ENCODE data around the gene FBN1.

FBN1 gene

GRCh38 chr15:48385031-48385830 lies 260.3 kb downstream of the FBN1 start:
- TF ChIP-seq ZBTB7A (IDR thresholded peaks at IDR 0.05; ENCODE audit: low read depth) = no peak
- TF ChIP-seq YY1 (IDR thresholded peaks at IDR 0.05; ENCODE audit: low read depth) = no peak
- peak; percentile 37; the same call in 1 of the 2 replicates for TF ChIP-seq TEAD4 (IDR thresholded peaks at IDR 0.05)
- TF ChIP-seq EGR1 (IDR thresholded peaks at IDR 0.05) = no peak

GRCh38 chr15:48384616-48385015 lies 260.9 kb downstream of the FBN1 start:
- no peak for TF ChIP-seq REST (IDR thresholded peaks at IDR 0.05; ENCODE audit: low read depth)
- no peak for TF ChIP-seq FOXM1 (IDR thresholded peaks at IDR 0.05; ENCODE audit: borderline replicate concordance, low read depth)
- no peak for TF ChIP-seq CREB1 (IDR thresholded peaks at IDR 0.05; ENCODE audit: low read depth)
- no peak for TF ChIP-seq EP300 (IDR thresholded peaks at IDR 0.05; ENCODE audit: borderline replicate concordance)
- no peak for TF ChIP-seq MAX (IDR thresholded peaks at IDR 0.05)
- no peak for TF ChIP-seq TCF12 (IDR thresholded peaks at IDR 0.05; ENCODE audit: low read depth)
- no peak for TF ChIP-seq USF1 (IDR thresholded peaks at IDR 0.05)
- TF ChIP-seq ZBTB7A (IDR thresholded peaks at IDR 0.05; ENCODE audit: low read depth) = no peak
- TF ChIP-seq NFIC (IDR thresholded peaks at IDR 0.05) = no peak
- TF ChIP-seq EGR1 (IDR thresholded peaks at IDR 0.05) = no peak
- TF ChIP-seq TEAD4 (IDR thresholded peaks at IDR 0.05) = no peak
- TF ChIP-seq YY1 (IDR thresholded peaks at IDR 0.05; ENCODE audit: low read depth) = no peak

- TF ChIP-seq YY1 (IDR thresholded peaks at IDR 0.05; ENCODE audit: low read depth) (no peak), TEAD4 (IDR thresholded peaks at IDR 0.05) (no peak), TAF1 (IDR thresholded peaks at IDR 0.05; ENCODE audit: low read depth) (no peak), CEBPB (IDR thresholded peaks at IDR 0.05) (no peak), FOXM1 (IDR thresholded peaks at IDR 0.05; ENCODE audit: borderline replicate concordance, low read depth) (no peak), EGR1 (IDR thresholded peaks at IDR 0.05) (no peak), TCF12 (IDR thresholded peaks at IDR 0.05; ENCODE audit: low read depth) (no peak), CREB1 (IDR thresholded peaks at IDR 0.05; ENCODE audit: low read depth) (no peak), RAD21 (IDR thresholded peaks at IDR 0.05; ENCODE audit: low read depth) (no peak), REST (IDR thresholded peaks at IDR 0.05; ENCODE audit: low read depth) (no peak), EP300 (IDR thresholded peaks at IDR 0.05; ENCODE audit: borderline replicate concordance) (no peak), USF1 (IDR thresholded peaks at IDR 0.05) (no peak), ZBTB7A (IDR thresholded peaks at IDR 0.05; ENCODE audit: low read depth) (no peak), NFIC (IDR thresholded peaks at IDR 0.05) (no peak), MAX (IDR thresholded peaks at IDR 0.05) (no peak)
Observed at GRCh38 chr15:48383031-48383430, 262.5 kb downstream of the FBN1 start.

- no peak for TF ChIP-seq NFIC (IDR thresholded peaks at IDR 0.05)
- TF ChIP-seq MAX (IDR thresholded peaks at IDR 0.05) = no peak
- no peak for TF ChIP-seq CREB1 (IDR thresholded peaks at IDR 0.05; ENCODE audit: low read depth)
- no peak for TF ChIP-seq EGR1 (IDR thresholded peaks at IDR 0.05)
- no peak for TF ChIP-seq TAF1 (IDR thresholded peaks at IDR 0.05; ENCODE audit: low read depth)
- no peak for TF ChIP-seq EP300 (IDR thresholded peaks at IDR 0.05; ENCODE audit: borderline replicate concordance)
- TF ChIP-seq USF1 (IDR thresholded peaks at IDR 0.05) = no peak
- no peak for TF ChIP-seq FOXM1 (IDR thresholded peaks at IDR 0.05; ENCODE audit: borderline replicate concordance, low read depth)
- no peak for TF ChIP-seq CEBPB (IDR thresholded peaks at IDR 0.05)
- TF ChIP-seq ZBTB7A (IDR thresholded peaks at IDR 0.05; ENCODE audit: low read depth) = no peak
- TF ChIP-seq RAD21 (IDR thresholded peaks at IDR 0.05; ENCODE audit: low read depth) = no peak
- TF ChIP-seq YY1 (IDR thresholded peaks at IDR 0.05; ENCODE audit: low read depth) = no peak
- no peak for TF ChIP-seq TEAD4 (IDR thresholded peaks at IDR 0.05)
- TF ChIP-seq REST (IDR thresholded peaks at IDR 0.05; ENCODE audit: low read depth) = no peak
- no peak for TF ChIP-seq TCF12 (IDR thresholded peaks at IDR 0.05; ENCODE audit: low read depth)
Observed at GRCh38 chr15:48381861-48382260, 263.6 kb downstream of the FBN1 start.
